HG02610 (cell line): ENCODE measurements around the gene MIA.
"Not testable (repeated sequence)": the region's sequence is repeated elsewhere in the genome, so short reads cannot be mapped to it uniquely, and the experiment has no call there.

Experiments
- ATAC-seq: cut with Tn5 transposase; IDR thresholded peaks from one replicate; pipeline ENCODE4 v1.9.1; 2021; ENCODE audit warnings: mild to moderate bottlenecking, moderate library complexity; ENCODE audit not compliant: unreplicated experiment

MIA gene

DNA sequence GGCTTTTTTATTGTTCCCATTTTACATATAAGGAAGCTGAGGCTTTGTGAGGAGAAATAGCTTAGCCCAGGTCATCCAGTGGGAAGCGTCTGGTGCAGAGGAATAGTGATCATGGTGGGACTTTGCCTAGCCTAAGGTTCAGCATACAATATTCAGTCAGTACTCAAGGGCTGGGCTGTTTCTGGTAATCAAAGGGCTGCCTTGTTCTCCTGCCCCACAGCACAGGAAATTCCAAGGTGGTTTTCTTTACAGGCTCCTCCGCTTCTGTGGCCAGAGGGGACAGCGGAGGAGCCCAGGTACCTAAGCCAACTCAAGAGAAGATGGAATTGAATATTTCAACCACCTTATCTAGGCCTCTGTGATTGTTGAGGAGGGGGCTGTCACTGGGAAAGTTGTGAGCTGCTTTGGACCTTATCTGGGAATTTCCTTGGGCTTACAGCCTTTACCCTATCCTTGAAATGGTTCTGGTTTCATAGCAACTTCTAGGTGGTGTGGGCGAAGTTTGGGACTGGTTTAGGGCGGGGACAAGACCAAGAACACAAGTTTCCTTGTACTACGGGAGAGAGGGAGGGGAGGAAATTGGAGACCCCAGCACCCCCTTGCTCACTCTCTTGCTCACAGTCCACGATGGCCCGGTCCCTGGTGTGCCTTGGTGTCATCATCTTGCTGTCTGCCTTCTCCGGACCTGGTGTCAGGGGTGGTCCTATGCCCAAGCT, at the start of gene MIA:
TSS of gene MIA (plus strand) at position 606 of the 716 bp plus-strand sequence. CDS start at position 628, 22 bp downstream.
- no peak for ATAC-seq

DNA sequence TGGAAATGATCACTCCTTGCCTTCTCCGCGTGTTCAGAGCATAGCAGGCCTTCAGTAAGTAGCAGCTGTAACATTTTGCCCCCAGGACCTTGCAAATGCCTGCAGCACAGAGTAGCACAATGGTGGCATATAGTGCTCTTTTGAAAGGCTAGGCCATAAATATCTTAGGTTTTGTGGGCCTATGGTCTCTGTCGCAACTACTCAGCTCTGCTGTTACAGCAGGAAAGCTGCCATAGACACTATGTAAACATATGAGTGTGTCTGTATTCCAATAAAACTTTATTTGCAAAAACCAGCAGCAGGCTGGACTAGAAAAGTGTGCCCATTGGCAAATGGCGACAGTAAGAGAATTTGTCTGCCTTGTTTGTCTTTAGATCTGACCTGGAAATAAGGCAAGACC, 49.0 kb upstream of the MIA start:
- ATAC-seq, result no peak

DNA sequence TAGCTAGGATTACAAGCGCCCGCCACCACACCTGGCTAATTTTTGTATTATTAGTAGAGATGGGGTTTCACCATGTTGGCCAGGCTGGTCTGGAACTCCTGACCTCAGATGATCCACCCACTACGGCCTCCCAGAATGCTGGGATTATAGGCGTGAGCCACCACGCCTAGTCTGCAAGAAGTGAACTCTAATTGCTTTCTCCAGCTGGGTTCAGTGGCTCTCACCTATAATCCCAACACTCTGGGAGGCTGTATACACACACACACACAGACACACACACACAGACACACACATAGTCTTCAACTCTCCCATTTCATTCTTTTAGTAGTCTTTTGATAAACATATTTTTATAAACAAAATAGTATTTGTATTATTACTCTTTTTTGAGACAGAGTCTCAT, 45.3 kb upstream of the MIA start:
- ATAC-seq, result not testable (repeated sequence)

DNA sequence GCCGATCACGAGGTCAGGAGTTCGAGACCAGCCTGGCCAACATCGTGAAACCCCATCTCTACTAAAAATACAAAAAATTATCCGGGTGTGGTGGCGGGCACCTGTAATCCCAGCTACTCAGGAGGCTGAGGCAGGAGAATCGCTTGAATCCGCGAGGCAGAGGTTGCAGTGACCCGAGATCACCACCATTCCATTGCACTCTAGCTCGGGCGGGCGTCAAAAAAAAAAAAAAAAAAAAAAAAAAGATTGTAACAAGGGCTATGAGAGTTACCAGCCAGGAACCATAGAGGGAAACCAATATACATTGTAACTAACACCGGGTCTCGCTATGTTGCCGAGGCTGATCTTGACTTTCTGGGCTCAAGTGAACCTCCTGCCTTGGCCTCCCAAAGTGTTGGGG, 43.0 kb upstream of the MIA start:
- not testable (repeated sequence) for ATAC-seq

DNA sequence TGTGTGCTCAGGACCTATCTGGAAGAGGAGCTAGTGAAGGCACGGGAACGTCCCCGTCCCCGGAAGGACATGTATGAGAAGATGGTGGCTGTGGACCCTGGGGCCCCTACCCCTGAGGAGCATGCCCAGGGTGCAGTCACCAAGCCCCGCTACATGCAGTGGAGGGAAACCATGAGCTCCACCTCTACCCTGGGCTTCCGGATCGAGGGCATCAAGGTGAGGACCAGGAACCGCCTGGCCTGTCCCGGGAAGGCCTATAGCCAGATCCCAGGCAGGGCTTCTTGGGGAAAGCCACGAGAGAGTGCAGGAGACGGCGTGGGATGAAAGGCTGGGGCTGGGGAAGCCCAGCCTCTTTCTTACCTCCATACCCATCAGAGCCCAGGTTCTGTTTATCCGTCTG, 42.2 kb upstream of the MIA start:
- no peak for ATAC-seq

DNA sequence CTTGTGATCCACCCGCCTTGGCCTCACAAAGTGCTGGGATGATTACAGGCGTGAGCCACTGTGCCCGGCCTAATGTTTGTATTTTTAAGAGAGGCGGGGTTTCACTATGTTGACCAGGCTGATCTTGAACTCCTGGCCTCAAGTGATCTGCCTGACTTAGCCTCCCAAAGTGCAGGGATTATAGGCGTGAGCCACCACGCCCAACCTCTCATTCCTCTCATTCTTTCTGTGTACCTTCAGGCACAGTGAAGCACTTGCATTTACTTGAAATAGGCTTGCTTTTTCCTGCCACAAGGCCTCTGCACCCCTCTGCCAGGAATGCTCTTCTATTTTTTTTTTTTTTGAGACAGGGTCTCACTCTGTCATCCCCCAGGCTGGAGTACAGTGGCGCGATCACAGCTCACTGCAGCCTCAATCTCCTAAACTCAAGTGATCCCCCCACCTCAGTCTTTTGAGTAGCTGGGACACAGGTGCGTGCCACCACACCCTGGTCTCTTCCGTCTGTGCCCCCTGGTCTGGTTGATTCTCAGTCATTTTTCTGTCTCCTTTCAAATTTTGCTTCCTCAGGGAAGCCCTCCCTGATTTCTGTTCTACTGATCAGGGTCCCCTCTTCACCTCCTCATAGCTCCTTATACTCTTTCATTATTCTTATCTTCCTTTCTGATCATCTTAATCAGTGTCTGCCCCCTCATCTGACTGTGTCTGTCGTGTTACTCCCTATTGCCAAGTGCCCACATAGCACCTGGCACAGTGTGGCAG, 40.1 kb upstream of the MIA start:
- no peak for ATAC-seq

DNA sequence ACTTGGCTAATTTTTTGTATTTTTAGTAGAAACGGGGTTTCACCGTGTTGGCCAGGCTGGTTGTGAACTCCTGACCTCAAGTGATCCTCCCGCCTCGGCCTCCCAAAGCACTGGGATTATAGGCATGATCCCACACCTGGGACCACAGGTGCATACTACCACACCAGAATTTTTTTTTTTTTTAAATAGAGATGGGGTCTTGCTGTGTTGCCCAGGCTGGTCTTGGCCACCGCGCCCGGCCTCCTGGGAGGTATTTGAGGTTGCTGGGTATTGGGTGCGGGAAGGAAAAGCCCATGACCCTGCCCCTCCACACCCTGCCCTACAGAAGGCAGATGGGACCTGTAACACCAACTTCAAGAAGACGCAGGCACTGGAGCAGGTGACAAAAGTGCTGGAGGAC, 38.7 kb upstream of the MIA start:
- ATAC-seq, result no peak

DNA sequence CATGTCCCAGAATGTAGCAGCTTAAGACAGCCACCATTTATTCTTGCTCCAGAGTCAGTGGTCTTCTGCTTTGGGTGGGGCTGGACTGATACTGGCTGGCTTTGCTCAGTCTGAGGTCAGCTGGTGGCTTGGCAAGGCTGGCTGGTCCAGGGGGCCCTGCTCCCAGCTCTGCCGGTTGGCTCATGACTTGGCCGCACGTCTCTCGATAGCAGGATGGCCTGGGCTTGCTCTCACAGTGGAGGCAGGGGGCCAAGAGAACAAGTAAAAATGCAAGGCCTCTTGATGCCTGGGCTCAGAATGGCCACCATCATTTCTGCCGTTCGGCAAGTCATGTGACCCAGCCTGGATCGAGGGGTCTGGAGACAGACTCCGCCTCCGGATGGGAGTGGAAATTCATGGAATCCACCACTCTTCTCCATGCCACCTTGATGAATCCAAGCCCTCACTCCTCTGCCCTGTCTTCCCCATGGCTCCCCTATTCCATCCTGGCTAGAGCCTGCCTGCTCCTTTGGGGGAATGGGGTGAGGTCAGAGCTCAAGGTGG, 38.1 kb upstream of the MIA start:
- no peak for ATAC-seq

DNA sequence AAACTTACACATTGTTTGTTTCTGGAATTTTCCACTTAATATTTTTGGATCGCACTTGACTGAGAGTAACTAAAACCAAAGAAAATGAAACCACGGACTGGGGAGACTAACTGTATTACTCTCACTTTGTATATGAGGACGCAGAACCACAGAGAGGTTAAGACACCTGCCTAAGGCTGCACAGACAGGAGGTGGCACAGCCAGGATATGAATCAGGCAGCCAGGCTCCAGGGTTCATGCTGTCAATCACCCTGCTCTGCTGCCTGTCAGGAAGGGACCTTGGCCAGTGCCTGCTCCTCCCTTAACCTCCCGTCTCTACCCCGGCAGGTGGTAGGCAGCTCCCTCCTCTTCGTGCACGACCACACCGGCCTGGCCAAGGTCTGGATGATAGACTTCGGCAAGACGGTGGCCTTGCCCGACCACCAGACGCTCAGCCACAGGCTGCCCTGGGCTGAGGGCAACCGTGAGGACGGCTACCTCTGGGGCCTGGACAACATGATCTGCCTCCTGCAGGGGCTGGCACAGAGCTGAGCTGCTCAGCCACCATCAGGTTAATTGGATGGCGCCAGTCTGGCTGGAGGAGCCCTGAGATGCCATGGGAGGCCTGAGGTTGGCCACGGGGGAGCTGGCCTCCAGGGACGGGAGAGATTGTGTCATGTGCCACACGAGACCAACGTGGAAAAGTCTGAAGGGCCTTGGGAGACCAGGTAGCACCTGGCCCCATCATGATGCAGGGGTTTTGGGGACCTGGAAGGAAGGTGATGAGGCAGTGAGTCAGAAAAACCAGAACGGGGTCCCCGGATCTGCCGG, 36.1 kb upstream of the MIA start:
- ATAC-seq, result no peak

DNA sequence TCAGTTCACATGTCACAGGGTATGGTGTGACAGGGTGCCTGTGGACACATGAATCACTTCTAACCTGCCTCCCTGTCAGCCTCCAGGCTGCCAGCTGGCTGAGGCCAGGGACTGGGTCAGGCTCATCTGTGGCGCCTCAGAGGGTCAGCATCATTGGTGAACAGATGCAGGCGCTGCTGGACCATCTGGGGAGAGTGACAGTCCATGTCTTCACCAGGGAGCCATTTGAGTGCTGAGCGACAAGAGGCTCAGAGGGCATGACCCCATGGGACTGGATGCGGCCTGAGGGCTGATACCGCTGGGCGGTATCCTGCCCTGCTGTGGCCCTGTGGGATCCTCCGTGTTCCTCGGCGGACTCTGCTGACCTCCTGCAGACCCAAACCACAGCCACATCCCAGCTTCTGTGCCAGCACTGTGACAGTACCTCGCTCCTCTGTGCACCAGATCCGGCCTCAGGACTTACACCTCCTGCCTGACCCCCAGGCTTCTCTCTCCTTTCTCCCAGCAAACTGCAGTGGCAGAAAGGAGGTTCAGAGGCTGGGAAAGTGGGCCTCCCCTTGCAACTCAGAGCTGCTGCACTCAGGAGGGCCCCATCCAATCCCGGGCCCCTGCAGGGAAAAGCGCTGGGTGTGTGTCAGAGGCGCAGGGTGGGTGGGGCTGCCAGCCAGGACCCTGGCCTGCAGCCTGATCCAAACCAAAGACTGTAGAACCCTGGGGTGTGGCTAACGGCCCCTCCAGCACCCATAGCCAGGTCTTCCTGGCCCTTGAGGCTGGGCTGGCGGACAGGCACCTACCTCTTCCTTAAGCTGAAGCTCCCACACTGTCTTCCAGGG, 35.2 kb upstream of the MIA start:
- ATAC-seq, result no peak

DNA sequence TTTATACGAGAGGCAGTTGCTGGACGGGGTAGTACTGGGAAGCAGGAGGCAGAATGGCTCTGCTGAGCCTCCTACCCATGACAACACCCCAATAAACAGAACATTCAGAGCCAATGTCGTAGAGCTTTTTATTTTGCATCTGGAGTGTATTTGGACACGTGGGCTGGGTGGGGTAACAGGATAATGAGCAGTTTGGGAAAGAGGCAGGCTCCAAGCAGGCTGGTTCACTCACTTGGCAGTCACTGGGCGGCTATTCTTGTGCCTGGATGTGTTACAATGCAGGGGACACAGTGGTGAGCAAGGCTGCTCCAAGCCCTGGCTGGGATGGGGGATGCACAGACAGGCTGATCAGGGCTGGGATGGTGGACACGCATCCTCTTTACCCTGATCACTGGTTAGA, 34.6 kb upstream of the MIA start:
- ATAC-seq, result no peak

DNA sequence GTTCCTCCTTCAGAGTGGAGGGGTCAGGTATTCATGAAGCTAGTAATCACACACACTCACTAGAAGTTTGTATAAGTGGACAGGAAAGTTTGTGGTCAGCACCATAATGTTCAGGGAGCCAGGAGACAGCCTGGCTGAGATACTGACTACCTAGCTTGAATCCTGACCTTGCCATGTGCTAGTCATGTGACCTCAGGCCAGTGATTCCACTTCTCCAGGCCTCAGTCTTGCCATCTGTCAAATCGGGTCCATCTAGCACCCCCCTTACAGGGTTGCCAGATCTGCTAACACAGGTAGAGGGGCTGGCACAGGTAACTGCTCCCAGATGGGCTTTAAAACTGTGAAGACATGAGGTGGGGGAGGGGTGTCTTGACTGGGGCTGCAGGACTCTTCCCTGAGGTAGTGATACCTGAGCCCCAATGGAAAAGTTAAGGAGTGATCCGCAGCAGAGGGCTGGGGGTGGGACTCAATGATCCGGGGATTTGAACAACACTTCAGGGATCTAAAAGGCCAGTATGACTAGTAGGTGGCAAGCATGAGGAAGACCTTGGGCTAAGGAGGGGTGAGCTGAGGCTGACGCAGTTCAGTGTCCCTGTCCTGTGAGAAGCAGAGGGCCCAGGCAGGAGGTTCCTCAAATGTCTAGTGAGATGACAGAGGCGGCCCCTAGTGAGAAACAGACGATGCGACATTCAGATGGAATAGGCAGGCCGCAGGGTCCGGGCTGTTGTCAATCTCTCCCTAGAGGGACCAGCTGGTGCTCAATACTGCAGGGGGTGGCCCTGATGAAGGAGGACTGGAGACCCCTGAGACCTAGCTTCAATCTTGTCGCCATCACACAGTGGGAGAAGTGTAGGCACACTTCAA, 33.6 kb upstream of the MIA start:
- no peak for ATAC-seq

DNA sequence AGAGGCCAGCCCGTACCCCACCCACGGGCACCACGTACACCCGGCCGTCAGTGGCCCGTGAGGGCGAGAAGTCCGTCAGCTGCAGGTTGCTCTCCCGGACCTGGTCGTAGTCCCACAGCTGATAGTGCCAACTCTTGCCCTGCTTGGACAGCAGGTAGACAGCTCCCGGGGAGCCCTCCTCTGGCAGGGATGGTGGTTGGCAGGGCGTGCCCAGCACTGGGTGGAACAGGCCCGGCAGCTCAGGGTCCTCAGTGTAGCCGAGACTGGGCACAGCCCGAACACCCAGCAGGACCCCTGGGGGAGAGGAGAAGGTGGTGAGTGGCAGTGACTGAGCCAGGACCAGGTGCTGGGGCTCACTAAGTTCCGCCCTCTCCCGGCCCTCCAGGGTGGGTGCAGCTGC, 32.8 kb upstream of the MIA start:
- ATAC-seq, result no peak

DNA sequence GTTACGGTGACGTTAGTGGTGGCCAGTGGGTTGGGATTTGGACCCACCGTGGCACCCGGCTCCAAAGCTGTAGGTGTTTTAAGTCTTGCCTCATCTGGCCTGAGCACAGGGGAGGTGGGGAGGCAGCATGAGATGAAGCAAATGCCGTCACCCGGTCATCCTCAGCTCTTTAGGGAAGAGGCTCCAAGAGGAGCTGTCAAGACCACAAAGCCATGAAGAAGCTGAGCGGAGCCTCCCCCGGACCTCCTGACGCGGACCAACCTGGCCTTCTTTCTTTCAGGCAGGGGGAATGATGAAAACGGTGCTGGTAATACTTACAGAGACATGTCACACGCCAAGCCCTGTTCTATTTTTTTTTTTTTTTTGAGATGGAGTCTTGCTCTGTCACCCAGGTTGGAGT, 32.4 kb upstream of the MIA start:
- ATAC-seq, result no peak

DNA sequence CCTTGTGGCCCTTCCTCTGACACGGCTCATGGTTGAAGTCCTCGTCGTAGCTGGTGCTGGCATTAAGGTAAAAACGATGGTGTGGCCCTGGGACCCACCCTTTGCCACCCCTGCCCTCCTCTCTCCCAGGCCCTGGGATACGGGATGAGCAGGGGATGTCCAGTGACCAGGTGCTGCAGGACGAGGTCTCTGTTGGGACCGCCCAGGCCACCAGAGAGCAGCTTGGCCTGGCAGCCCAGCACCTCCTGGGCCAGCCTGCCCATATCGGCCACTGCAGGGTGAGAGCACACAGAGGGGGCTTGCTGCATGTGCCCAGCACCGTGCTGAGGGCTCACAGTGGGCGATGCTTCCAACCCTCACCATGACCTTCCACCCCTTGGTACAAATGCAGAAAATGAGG, 31.4 kb upstream of the MIA start:
- no peak for ATAC-seq

DNA sequence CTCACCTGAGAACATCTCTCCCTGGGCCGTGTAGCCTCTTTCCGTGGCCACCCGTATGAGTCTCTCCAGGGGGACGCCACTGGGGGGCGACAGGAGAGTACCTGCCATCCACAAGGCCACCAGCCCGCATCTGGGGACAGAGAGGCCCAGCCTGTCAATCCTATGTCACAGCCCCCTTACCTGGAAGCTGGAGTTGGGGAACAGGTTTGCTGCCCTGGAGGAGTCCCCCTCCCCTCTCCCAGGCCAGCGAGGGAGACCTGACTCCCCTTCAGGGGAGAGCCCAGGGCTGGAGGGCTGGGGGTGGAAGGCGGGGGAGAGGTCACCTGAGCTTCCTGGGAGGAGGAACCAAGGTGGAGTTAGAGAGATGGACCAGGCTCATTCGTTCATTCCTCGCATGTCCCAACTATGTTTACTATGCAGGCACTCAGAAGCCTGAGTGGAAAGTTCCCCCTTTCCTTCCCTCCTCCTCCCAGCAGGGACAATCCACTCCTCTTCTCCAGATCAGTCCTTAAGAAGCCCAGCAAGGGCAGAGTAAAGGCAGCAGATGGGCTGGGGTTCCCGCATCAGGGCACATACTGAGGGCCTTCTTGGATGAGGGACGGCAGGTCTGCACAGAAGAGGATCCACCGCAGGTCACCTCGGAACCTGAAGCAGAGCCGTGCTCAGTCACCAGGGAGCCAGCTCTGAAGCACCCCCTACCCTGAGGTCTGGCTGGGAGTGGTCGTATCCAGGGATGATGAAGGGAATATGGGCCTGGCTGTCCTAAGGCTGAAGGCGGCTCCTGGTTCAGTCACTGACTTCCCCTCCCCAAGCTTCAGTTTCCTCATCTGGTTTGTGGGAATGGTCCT, 30.5 kb upstream of the MIA start:
- ATAC-seq, result no peak

DNA sequence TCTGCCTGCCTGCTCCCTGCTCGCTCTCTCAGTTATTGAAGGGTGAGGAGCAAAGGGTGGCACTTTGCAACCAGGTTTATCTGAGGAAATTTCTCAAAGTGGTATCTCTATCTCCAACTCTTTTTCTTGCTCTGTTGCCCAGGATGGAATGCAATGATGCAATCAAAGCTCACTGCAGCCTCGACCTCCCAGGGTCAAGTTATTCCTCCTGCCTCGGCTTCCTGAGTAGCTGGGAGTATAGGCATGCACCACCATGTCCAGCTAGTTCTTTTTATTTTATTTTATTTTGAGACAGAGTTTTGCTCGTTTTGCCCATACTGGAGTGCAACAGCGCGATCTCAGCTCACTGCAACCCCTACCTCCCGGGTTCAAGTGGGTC, 29.9 kb upstream of the MIA start:
- ATAC-seq, result no peak

DNA sequence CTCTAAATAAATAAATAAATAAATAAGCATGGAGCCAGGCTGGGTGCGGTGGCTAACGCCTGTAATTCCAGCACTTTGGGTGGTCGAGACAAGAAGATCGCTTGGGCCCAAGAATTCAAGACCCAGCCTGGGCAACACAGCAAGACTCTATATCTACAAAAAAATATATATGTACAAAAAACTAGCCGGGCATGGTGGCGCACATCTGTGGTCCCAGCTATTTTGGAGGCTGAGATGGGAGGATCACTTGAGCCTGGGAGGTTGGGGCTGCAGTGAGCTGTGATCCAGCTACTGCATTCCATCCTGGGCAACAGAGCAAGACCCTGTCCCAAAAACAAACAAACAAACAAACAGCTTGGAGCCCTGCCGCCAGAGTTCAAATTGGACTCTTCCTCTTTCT, 27.8 kb upstream of the MIA start:
- ATAC-seq, result no peak
